Muscle of leg (tissue), 16 donors: Measurements from ENCODE around the gene FCRLB. TPM values are rescaled to one million over a fixed set of nuclear protein-coding genes. Genes with fewer than 3 reads are reported as not detected.
"Not testable (repeated sequence)": the region's sequence is repeated elsewhere in the genome, so short reads cannot be mapped to it uniquely, and the experiment has no call there.

ENCODE experiments used
- DNase-seq: peaks from one replicate; pipeline ENCODE4 v3.0.0; 2013
- H3K27ac ChIP-seq: one replicate; pipeline ENCODE4 v1.5.1; 2013; ENCODE audit warnings: mild to moderate bottlenecking, low read length, control low read depth
- H3K27me3 ChIP-seq: one replicate; pipeline ENCODE4 v1.6.1; 2013; ENCODE audit warnings: low read length; ENCODE audit not compliant: control insufficient read depth, insufficient read depth
- H3K36me3 ChIP-seq: one replicate; pipeline ENCODE4 v1.6.1; 2013; ENCODE audit warnings: low read length; ENCODE audit not compliant: control insufficient read depth, insufficient read depth
- H3K4me1 ChIP-seq: one replicate; pipeline ENCODE4 v1.6.1; 2013; ENCODE audit warnings: low read length; ENCODE audit not compliant: control insufficient read depth, insufficient read depth
- H3K4me3 ChIP-seq: one replicate; pipeline ENCODE4 v1.5.1; 2013; ENCODE audit warnings: low read length, control low read depth
- H3K9me3 ChIP-seq: replicated peaks from 2 replicates; pipeline ENCODE4 v1.6.1; 2013; ENCODE audit warnings: low read depth, low read length; ENCODE audit not compliant: control insufficient read depth
- WGBS: methylation state at CpG from one replicate; pipeline ENCODE4 v1.1.5; 2013; ENCODE audit warnings: missing lambda C conversion rate; ENCODE audit not compliant: insufficient coverage; 5-methylcytosine and 5-hydroxymethylcytosine counted together
- long read RNA-seq, 11 donors: transcript quantifications; one replicate each; lab custom pipeline, GENCODE V29; 2026
- polyA plus RNA-seq, 8 donors: library from polyadenylated mRNA; unstranded; fragments of 120-200 nt; gene quantifications; one replicate each; pipeline versions ENCODE4 v1.2.1 to v1.2.3, GENCODE V29; 2013; ENCODE audit warnings: inconsistent platforms in 1 of 8, low replicate concordance in 1 of 8; ENCODE audit not compliant: insufficient read length in 8 of 8, insufficient read depth in 1 of 8
- total RNA-seq: library from RNA; stranded (reverse); fragments of 120-200 nt; gene quantifications from one replicate; pipeline ENCODE4 v1.2.4, GENCODE V29; 2013

The FCRLB gene, protein sequence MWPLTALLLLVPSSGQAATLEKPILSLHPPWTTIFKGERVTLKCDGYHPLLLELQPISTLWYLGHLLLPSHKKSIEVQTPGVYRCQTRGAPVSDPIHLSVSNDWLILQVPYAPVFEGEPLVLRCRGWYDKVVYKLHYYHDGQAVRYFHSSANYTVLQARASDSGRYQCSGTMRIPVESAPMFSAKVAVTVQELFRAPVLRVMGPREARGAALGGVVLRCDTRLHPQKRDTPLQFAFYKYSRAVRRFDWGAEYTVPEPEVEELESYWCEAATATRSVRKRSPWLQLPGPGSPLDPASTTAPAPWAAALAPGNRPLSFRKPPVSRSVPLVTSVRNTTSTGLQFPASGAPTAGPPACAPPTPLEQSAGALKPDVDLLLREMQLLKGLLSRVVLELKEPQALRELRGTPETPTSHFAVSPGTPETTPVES
- 0.40 TPM for total RNA-seq
- polyA plus RNA-seq, result under 1 TPM; 0.31 to 0.79 (median 0.43) TPM
- long read RNA-seq, donor 1, result 0 reads
- long read RNA-seq, donor 2, result 0 reads
- long read RNA-seq, donor 3, result 0 reads
- long read RNA-seq, donor 4, result 0 reads
- long read RNA-seq, donor 5, partial matches to known transcripts, result 0 of 1 reads
- long read RNA-seq, donor 5, other reads (novel, unspliced or antisense), result 0 of 1 reads
- long read RNA-seq, donor 6, result 0 reads
- long read RNA-seq, donor 7, result 0 reads
- long read RNA-seq, donor 8, result 0 reads
- long read RNA-seq, donor 9, result 0 reads
- long read RNA-seq, donor 10, result 0 reads
- long read RNA-seq, donor 11, result 0 reads

DNA sequence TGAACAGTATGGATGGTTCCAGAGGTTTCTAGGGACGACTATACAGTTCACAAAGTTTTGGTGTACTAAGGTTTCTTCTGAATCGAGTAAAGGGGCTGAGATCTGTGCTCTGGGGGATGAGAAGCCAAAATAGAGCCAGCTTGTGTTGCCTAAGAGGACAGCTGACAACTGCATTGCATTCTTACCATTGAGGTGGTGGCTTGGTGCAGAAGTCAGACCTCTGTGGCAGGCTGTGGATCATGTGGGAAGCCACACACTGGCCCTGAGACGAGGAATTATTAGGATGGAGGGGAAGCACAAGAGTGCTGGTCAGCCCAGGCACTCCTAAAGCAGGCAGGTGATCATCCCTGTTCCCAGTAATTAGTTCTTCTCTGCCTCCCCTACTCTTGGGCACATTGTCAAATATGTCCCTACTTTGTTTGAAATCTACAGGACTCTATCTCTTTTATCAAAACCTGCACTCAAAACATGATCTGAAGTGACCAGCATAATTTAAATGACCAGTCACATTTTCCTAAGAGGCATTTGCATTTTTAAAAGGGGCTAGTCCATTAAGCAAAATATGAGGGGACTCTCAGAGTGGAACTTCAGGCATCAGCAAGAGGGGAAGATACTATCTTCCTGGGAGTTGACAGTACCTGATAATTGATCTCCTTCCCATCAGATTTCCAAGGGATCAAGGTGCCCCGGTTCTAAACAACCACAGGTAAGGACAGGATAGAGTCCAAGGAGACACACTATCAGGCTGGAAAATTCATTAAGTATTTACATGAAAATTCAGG lies at the start of gene FCRLB:
FCRLB (plus strand) TSS at position 589 of the 782 bp plus-strand sequence. CDS start 1,129 bp downstream, outside the sequence.
- Histone ChIP-seq H3K27ac (no peak within 1 kb of the TSS), H3K4me1 (peaks cover 6% of the 10 kb centered on the region), H3K4me3 (no peak within 1 kb of the TSS), H3K36me3 (no peaks in the 10 kb centered on the region), H3K27me3 (peaks cover 28% of the 10 kb centered on the region), H3K9me3 (no peaks in the 10 kb centered on the region)
- DNase-seq, result no peak
- 30% methylated on average over 1 of the region's 4 CpGs for WGBS

DNA sequence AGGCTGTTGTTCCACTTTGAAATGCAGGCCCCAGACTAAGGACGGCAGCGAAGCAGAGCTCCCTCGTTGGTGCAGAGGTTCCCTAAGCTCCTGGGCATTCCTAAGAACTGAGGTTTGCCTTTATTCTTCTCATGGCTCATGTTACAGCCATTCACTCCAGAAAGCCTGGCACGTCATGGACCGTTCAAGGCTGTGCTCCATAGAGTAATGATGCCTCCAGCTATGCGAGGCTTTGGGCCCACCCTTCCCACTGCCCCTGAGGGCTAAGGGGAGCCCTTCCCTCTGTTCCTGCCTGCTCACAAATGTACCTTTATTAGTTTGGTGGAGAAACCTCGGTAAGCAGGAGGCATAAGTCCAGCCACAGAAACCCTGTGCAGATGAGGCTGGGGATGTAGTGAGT lies 47.9 kb upstream of the FCRLB start:
- not testable (repeated sequence) for DNase-seq, H3K36me3 ChIP-seq, H3K4me1 ChIP-seq, H3K9me3 ChIP-seq, H3K27ac ChIP-seq, H3K27me3 ChIP-seq, H3K4me3 ChIP-seq
- 45% methylated on average over 2 of the region's 7 CpGs for WGBS

GRCh38 chr1:161674447-161674846 lies 46.9 kb upstream of the FCRLB start:
- no CpG with 5 or more reads among the region's 3 CpGs for WGBS
- not testable (repeated sequence) for H3K36me3 ChIP-seq, H3K4me1 ChIP-seq, H3K4me3 ChIP-seq, H3K9me3 ChIP-seq, H3K27me3 ChIP-seq, H3K27ac ChIP-seq, DNase-seq

DNA sequence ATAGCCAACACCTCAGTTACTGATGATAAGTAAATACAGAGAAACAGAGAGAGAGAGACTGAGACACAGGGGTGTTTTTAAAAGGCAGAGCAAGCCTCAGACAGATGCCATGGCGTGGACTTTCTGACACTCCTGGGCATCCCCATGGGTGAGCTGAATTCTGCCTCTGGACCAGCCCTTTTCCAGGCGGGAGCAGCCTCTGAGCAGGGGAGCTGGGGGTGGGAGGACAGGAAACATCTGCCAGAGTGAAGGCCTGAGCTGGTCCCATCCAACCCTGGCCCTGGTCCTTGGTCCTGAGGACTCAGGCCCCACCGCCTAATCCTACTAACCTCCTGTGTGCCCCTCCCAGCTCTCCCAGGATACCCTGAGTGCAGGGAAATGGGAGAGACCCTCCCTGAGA lies 46.4 kb upstream of the FCRLB start:
- not testable (repeated sequence) for H3K27me3 ChIP-seq, H3K4me3 ChIP-seq, H3K4me1 ChIP-seq, DNase-seq, H3K36me3 ChIP-seq, H3K27ac ChIP-seq, H3K9me3 ChIP-seq
- WGBS, result 56% methylated on average over 1 of the region's 3 CpGs

DNA sequence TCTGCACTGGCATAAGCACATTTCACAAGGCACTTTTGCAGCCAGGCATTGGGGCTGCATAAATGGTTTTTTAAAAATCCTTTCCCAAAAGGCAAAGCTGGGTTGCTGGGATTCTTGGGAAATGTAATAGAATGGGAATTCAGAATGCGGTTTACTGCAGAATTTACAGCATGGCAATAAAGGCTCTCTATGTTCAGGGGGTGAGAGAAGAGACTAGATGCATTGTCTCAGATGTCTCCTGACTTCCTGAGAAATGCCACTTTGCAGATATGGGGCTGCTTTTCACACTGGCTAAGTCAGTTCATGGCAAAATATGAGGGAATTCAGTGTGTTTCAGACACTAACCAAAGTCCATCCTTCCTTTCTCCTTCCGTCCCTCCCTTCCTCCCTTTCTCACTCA lies 44.9 kb upstream of the FCRLB start:
- no peaks in the 10 kb centered on the region for H3K36me3 ChIP-seq
- H3K4me1 ChIP-seq, result no peaks in the 10 kb centered on the region
- 81% methylated on average over 2 of the region's 2 CpGs for WGBS
- peaks cover 2% of the 10 kb centered on the region for H3K27me3 ChIP-seq
- DNase-seq, result no peak
- H3K27ac ChIP-seq, result no peak overlapping the region
- H3K9me3 ChIP-seq, result no peaks in the 10 kb centered on the region
- H3K4me3 ChIP-seq, result no peak overlapping the region

- Histone ChIP-seq H3K4me3 (no peak overlapping the region), H3K27ac (no peak overlapping the region), H3K36me3 (no peaks in the 10 kb centered on the region), H3K27me3 (peaks cover 3% of the 10 kb centered on the region), H3K9me3 (no peaks in the 10 kb centered on the region), H3K4me1 (no peaks in the 10 kb centered on the region)
- DNase-seq, result no peak
- 86% methylated on average over 2 of the region's 5 CpGs for WGBS
These were observed 44.2 kb upstream of the FCRLB start for GRCh38 chr1:161676958-161677689.

GRCh38 chr1:161678500-161678899 lies 42.8 kb upstream of the FCRLB start:
- no peak overlapping the region for H3K27ac ChIP-seq
- 100% methylated on average over 1 of the region's 3 CpGs for WGBS
- DNase-seq, result no peak
- H3K4me3 ChIP-seq, result no peak overlapping the region
- H3K4me1 ChIP-seq, result no peaks in the 10 kb centered on the region
- peaks cover 5% of the 10 kb centered on the region for H3K27me3 ChIP-seq
- no peaks in the 10 kb centered on the region for H3K9me3 ChIP-seq
- H3K36me3 ChIP-seq, result no peaks in the 10 kb centered on the region

- no peaks in the 10 kb centered on the region for H3K9me3 ChIP-seq
- peaks cover 8% of the 10 kb centered on the region for H3K27me3 ChIP-seq
- H3K36me3 ChIP-seq, result no peaks in the 10 kb centered on the region
- no peak for DNase-seq
- H3K4me3 ChIP-seq, result no peak overlapping the region
- H3K4me1 ChIP-seq, result no peaks in the 10 kb centered on the region
- no CpG with 5 or more reads among the region's 3 CpGs for WGBS
- no peak overlapping the region for H3K27ac ChIP-seq
These were observed 39.5 kb upstream of the FCRLB start for GRCh38 chr1:161681879-161682278.

DNA sequence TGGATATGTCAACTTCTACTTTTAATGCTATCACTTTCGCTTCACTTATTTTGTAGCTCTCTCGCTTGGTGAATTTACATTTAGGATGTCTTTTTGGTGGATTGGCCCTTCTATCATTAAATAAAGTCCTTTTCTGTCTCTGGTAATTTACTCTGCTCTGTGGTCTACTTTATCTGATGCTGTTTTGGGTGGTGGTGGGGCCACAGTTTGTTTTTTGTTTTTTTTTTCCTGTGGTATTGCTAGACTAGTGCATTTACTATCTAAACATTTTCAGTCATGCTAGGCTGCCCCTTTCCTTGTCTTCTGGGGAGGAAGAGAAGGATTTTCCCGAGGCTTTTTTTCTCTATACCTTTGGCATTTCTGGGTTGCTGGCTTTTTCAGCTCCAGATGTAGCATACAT lies 32.4 kb upstream of the FCRLB start:
- H3K27me3 ChIP-seq, result peaks cover 5% of the 10 kb centered on the region
- H3K9me3 ChIP-seq, result no peaks in the 10 kb centered on the region
- no peak overlapping the region for H3K4me3 ChIP-seq
- H3K36me3 ChIP-seq, result no peaks in the 10 kb centered on the region
- no peaks in the 10 kb centered on the region for H3K4me1 ChIP-seq
- no CpG with 5 or more reads among the region's 3 CpGs for WGBS
- no peak for DNase-seq
- no peak overlapping the region for H3K27ac ChIP-seq
